ENCODE results near the gene VAC14.

VAC14 gene

DNA sequence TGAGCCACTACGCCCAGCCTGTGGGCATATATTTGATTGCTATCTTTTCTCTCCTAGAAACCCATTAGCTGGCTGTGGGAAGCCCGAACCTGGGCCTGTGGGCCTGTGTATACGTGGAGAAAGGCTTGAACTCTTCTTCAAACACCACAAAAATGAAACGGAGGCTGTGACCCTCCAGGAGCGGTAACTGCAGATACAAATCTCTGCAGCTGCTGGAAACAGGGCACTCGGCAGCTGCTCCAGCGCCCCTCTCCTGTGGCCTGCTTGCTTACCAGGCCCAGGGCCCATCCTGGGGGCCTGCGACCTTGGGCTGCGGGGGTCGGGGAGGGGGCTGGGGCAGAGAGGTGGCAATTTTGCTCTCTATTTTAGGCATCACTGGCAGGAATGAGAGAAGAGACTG, 87.1 kb downstream of the VAC14 start:
- no peaks in the 10 kb centered on the region for H3K9me2 ChIP-seq (replicated peaks; ENCODE audit: low read depth, low read length)
- H2AFZ ChIP-seq (ENCODE audit: low read length): no peak overlapping the region
- TF ChIP-seq, protein P1, sequence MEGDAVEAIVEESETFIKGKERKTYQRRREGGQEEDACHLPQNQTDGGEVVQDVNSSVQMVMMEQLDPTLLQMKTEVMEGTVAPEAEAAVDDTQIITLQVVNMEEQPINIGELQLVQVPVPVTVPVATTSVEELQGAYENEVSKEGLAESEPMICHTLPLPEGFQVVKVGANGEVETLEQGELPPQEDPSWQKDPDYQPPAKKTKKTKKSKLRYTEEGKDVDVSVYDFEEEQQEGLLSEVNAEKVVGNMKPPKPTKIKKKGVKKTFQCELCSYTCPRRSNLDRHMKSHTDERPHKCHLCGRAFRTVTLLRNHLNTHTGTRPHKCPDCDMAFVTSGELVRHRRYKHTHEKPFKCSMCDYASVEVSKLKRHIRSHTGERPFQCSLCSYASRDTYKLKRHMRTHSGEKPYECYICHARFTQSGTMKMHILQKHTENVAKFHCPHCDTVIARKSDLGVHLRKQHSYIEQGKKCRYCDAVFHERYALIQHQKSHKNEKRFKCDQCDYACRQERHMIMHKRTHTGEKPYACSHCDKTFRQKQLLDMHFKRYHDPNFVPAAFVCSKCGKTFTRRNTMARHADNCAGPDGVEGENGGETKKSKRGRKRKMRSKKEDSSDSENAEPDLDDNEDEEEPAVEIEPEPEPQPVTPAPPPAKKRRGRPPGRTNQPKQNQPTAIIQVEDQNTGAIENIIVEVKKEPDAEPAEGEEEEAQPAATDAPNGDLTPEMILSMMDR (conservative IDR thresholded peaks at IDR 0.05; ENCODE audit: low read length): no peak
- no peak for TF ChIP-seq EZH2phosphoT487 (IDR thresholded peaks at IDR 0.05; ENCODE audit: borderline replicate concordance)
- H3K4me2 ChIP-seq (ENCODE audit: low read depth, low read length, poor library complexity, severe bottlenecking): no peak overlapping the region
- no peaks in the 10 kb centered on the region for H4K20me1 ChIP-seq (ENCODE audit: insufficient read depth, low read length, poor library complexity, severe bottlenecking)
- no peak overlapping the region for H3K9ac ChIP-seq (ENCODE audit: low read depth, low read length, poor library complexity, severe bottlenecking)
- H3K4me3 ChIP-seq (ENCODE audit: low read length, poor library complexity, severe bottlenecking): no peak overlapping the region
- no peaks in the 10 kb centered on the region for H3F3A ChIP-seq (ENCODE audit: low read depth)
- H3K4me1 ChIP-seq (ENCODE audit: insufficient read depth, low read length, poor library complexity, severe bottlenecking): peaks cover 35% of the 10 kb centered on the region
- H3K79me2 ChIP-seq (ENCODE audit: insufficient read depth, low read length): no peaks in the 10 kb centered on the region
- H3K36me3 ChIP-seq (ENCODE audit: insufficient read depth, low read length): no peaks in the 10 kb centered on the region
- H3K9me3 ChIP-seq (ENCODE audit: insufficient read depth, low read depth, low read length): no peaks in the 10 kb centered on the region
- H3K27me3 ChIP-seq (ENCODE audit: insufficient read depth, low read length, poor library complexity, severe bottlenecking): no peaks in the 10 kb centered on the region

DNA sequence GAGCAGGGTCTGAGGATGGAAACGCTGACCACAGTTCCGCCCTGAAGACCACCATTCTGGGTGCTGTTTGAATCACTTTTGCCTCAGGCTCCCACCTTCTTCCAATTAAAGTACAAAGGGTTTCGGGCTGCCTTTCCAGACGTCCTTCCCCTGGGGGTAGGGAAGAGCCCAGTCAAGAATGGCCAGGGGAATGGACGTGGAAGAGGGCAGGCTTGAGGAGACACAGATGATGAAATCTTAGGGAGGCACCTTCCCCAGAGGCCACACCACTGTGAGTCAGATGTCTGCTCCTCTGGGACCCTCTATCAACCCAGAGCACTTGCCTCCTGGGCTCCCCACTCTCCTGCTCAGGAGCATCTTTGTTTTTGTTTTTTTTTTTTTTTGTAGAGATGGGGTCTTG, 87.6 kb downstream of the VAC14 start:
- Histone ChIP-seq H3K9ac (ENCODE audit: low read depth, low read length, poor library complexity, severe bottlenecking) (no peak overlapping the region), H4K20me1 (ENCODE audit: insufficient read depth, low read length, poor library complexity, severe bottlenecking) (no peaks in the 10 kb centered on the region), H2AFZ (ENCODE audit: low read length) (no peak overlapping the region), H3K4me2 (ENCODE audit: low read depth, low read length, poor library complexity, severe bottlenecking) (no peak overlapping the region), H3K79me2 (ENCODE audit: insufficient read depth, low read length) (no peaks in the 10 kb centered on the region), H3K36me3 (ENCODE audit: insufficient read depth, low read length) (peaks cover 3% of the 10 kb centered on the region; the same call in 1 of the 2 replicates), H3K9me3 (ENCODE audit: insufficient read depth, low read depth, low read length) (no peaks in the 10 kb centered on the region), H3K9me2 (replicated peaks; ENCODE audit: low read depth, low read length) (no peaks in the 10 kb centered on the region), H3F3A (ENCODE audit: low read depth) (no peaks in the 10 kb centered on the region), H3K27me3 (ENCODE audit: insufficient read depth, low read length, poor library complexity, severe bottlenecking) (no peaks in the 10 kb centered on the region), H3K4me3 (ENCODE audit: low read length, poor library complexity, severe bottlenecking) (no peak overlapping the region), H3K4me1 (ENCODE audit: insufficient read depth, low read length, poor library complexity, severe bottlenecking) (peaks cover 38% of the 10 kb centered on the region)
- TF ChIP-seq, protein P1 (conservative IDR thresholded peaks at IDR 0.05; ENCODE audit: low read length): no peak

DNA sequence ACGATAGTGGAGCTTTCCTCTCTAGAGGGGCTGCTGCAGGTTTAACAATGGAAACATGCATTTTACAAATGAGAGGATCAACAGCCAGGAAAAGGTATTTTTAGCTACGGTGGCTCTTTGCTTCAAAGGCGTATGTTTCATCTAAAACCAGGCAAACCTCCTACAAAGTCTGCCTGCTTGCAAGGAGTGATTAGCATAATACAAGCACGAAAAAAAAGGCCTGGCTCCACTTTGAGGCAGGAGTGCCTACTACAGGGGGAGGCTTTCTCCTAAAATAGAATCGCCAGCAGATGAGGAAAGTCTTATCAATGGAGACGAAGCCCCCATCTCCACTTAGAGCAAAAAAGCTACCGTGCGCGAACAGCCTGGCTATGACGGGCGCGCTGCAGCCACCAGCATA, 88.0 kb downstream of the VAC14 start:
- peaks cover 38% of the 10 kb centered on the region for H3K4me1 ChIP-seq (ENCODE audit: insufficient read depth, low read length, poor library complexity, severe bottlenecking)
- no peaks in the 10 kb centered on the region for H4K20me1 ChIP-seq (ENCODE audit: insufficient read depth, low read length, poor library complexity, severe bottlenecking)
- H3K79me2 ChIP-seq (ENCODE audit: insufficient read depth, low read length): no peaks in the 10 kb centered on the region
- H3K36me3 ChIP-seq (ENCODE audit: insufficient read depth, low read length): peaks cover 3% of the 10 kb centered on the region; the same call in 1 of the 2 replicates
- H3K4me3 ChIP-seq (ENCODE audit: low read length, poor library complexity, severe bottlenecking): no peak overlapping the region
- H3K9me2 ChIP-seq (replicated peaks; ENCODE audit: low read depth, low read length): no peaks in the 10 kb centered on the region
- H3K9ac ChIP-seq (ENCODE audit: low read depth, low read length, poor library complexity, severe bottlenecking): no peak overlapping the region
- H3F3A ChIP-seq (ENCODE audit: low read depth): no peaks in the 10 kb centered on the region
- no peak overlapping the region for H3K4me2 ChIP-seq (ENCODE audit: low read depth, low read length, poor library complexity, severe bottlenecking)
- no peaks in the 10 kb centered on the region for H3K27me3 ChIP-seq (ENCODE audit: insufficient read depth, low read length, poor library complexity, severe bottlenecking)
- TF ChIP-seq EZH2phosphoT487 (IDR thresholded peaks at IDR 0.05; ENCODE audit: borderline replicate concordance): no peak
- TF ChIP-seq, protein P1 (conservative IDR thresholded peaks at IDR 0.05; ENCODE audit: low read length): no peak
- H2AFZ ChIP-seq (ENCODE audit: low read length): no peak overlapping the region
- H3K9me3 ChIP-seq (ENCODE audit: insufficient read depth, low read depth, low read length): no peaks in the 10 kb centered on the region
